Activated T-cell treated with anti-CD3 and anti-CD28 coated beads for 24 hours (primary cell): Measurements from ENCODE around the gene ZDHHC9.
A peak's percentile ranks its signal among the peaks of the same experiment; 100 is the strongest.

ENCODE experiments used
- DNase-seq: peaks from one replicate; pipeline ENCODE4 v3.0.0-alpha.2; 2020; ENCODE audit warnings: low read depth

ZDHHC9 gene

DNA sequence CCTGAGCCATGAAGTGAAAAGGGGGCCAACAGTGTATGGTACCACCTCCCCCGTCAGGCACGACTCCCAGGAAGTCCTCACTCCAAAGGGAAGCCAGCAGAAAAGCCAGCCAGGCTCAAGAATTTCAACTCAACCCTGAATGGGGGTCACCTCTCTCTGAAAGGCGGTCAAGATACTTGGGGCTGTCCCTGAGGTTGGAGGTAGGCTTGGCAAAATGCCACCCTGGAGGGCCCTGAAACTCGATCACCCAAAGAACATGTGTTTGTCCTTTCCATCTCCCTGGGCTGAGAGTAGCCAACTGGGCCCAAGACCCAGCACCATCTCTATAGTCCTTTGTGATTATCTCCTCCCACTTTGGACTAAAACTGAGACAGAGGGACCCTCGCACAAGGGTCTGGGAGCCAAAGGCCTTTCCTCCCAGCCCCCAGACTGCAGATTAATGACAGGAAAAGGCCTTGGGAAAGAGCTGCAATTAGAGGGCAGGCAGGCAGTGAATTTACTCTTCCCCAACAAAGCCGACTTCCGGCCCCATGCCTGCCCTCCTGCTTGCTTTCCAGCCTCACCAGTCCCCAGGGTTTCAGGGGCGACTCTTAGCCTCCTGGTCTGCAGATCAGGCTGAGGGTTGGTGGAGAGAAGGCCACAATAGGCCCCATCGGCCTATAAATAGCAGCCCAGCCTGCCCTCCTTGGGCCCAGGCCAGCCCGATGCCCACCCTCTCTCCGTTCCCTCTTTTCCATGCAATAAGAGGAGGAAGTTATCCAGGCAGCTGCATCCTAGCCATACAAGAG is 58.3 kb downstream of the ZDHHC9 start:
- no peak for DNase-seq

DNA sequence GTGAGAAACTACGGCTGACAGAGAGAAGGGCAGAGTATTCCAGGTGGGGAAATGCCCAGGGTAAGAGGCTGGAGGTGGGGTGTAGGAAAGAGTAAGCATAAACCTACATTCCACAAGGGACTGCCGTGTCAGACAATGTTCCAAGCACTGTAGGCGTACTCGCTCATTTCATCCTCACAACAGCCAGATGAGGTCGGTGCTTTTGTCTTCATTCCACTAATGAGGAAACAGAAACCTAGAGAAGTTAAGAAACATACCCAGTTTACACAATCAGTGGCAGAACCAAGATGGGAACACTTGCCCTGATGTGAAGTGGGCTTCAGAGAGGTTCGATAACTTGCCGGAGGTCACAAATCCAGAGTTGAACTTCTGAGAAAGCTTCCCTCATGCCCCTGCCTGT is 59.3 kb downstream of the ZDHHC9 start:
- no peak for DNase-seq

DNA sequence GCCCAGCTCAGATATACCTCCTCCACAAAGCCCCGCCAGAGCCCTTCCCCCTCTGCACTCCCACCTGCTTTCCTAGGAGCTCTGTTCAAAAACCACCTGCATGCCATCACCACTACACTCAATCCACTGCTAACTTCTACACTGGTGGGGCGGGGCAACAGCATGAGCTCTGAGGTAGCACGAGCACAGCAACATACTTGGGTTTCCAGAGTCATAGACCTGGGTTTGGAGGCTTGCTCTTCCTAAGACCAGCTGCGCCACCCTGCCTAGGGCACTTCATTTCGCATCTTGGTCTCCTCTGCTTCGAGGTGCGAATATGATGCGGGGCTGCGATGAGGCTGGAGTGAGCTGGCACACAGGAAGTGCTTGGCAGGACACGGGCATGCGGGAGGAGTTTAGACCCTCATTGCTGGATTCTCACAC is 60.4 kb downstream of the ZDHHC9 start:
- DNase-seq: no peak

DNA sequence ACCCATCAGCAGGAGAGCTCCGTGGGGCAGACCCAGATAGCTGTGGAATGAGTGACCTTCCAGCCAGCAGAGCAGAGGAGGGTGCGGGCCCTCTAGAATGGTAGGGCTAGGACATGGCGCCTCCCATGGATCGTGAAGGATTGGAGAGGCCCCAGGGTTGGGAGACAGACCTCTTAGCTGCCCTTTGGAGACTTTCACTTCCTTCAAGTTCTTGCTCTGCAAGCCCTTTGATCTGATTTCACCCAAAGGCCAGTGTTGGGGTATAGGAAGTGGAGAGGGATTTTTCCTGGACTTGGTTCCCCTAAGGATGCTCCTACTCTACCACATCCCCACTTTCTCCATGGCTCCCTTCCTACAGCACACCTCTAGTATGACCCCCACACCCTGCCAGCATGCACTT is 61.0 kb downstream of the ZDHHC9 start:
- DNase-seq: no peak

DNA sequence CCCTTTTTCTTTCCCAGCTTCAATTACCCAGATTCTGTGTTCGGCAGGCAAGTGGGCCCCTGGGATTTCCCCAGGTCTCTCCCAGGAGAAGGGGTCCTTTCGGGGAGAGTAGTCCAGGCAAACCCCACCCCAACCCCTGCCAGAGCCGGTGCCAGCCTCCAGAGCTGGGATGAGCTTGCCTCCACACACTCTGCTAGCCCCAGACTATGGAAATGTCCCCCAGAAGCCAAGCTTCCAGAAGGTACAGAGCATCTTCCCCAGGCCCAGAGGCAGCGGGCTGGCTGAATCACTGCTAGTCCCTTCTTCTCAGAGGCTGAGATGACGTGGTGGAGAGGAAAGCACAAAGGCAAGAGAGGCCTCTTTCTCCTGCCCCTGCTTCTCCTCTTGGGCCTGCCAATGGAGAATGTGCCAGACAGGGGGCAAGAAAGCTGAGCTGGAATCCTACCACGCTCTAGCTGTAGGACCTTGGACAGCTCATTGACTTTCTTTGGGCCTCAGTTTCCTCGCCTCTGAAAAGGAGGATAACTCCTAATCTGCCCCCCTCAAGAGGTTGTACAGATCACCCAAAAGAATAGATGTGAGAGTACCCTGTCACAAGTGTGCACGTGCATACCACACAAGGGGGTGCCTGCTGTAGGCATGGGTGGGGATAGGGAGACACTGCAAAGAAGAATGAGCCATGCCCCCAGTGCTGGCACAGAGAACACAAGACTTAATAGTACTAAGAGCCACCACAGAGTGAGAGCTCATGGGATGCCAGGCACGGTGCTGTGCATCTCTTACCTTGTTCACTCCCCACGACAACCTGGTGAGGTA is 61.8 kb downstream of the ZDHHC9 start:
- no peak for DNase-seq

DNA sequence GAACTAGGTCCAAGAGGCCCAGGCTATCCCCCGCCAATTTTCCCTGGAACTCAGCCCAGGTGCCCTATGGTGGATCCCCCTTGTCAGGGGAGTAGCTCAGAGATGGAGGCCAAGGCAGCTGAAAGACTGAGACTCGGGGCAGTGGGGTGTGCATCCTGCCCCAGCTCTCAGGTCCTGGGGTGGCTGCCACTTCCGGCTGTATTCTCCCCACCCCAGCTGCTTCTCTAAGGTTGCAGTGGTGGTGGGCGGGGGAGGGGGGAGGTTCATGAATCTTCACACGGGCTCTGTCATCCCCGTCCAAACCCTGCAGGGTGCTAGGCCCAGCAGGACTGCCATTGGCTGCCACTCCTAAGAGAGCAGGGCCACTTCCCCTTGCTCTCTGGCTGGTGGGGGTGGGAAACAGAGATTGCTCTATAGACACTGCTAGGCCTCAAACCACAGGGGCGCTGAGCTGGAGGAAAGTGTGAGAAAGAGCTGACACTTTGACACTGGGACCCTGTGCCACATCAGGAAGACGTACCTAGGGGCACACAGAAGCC is 62.5 kb downstream of the ZDHHC9 start:
- DNase-seq: peak; percentile 75

DNA sequence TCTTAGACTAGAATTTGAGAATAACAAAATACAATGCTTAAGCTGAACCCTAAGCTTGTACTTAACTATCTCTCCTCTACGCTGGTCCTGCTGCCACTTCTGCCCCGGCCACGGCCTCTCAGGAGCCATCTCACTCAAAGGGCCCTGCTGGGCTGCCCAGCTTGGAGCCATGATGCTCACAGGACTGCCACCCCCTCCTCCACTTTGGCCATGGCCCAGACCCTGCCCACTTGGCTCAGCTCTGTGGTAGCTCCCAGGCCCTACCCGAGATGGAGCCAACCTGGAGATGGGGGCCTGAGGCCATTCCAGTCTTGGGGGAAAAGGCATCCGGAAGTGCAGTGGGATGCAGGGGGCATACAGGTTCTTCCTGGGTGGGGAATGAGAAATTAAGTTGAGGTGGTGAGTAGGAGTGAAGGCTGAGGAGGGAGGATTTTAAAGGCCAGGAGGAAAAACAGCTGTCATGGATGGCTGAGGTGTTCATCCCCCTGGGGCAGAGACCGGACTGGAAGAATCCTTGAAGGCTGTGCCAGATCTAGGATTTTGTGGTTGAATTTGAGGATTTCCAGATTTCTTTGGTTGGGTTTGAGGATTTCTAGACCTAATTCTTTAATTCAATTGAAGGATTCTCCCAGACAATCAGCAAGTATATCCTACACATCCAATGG is 63.1 kb downstream of the ZDHHC9 start:
- no peak for DNase-seq

DNA sequence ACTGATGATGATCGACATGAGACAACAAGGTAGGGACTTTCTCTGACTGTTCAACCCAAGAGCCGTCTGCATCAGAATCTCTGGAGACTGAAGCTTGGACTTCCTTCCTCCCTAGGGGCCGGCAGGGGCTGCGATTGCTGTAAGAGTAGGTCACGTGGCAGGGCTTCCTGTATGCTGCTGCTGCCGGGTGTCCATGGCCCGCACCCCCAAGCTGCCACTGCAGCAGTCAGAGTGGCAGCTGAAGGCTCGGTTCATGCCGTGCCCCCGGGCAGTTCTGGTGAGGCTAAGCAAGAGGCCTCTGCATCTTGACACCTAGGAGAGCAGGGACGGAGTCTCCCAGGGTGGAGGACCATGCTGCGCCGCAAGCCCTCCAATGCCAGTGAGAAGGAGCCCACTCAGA is 63.9 kb downstream of the ZDHHC9 start, which contains the start of gene SASH3:
TSS of gene SASH3 (plus strand) at position 203 of the 400 bp plus-strand sequence. CDS start at position 352, 149 bp downstream.
- no peak for DNase-seq

DNA sequence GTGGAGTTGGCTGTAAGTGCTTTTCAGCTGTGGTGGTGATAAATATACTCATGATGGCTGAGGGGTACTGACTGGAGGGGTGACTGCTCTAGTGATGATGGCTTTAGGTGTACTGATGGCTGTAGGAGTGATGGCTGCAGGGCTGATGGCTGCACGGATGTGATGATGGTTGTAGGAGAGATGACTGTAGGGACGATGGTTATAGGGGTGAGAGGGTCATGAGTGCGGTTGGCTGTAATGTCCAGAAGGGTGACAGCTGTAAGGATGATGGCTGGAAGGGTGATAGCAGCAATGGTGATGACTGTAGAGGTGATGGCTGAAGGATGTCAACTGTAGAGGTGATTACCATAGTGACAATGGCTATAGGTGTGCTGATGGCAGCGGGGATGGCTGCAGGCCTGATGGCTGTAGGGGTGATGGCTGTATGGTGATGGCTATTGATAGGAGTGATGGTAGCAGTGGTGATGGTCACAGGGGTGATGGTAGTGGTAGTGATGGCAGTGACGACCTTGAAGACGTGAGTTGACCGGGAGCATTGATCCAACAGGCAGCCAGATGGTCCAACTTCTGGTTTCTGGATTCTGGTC is 64.5 kb downstream of the ZDHHC9 start:
- no peak for DNase-seq

DNA sequence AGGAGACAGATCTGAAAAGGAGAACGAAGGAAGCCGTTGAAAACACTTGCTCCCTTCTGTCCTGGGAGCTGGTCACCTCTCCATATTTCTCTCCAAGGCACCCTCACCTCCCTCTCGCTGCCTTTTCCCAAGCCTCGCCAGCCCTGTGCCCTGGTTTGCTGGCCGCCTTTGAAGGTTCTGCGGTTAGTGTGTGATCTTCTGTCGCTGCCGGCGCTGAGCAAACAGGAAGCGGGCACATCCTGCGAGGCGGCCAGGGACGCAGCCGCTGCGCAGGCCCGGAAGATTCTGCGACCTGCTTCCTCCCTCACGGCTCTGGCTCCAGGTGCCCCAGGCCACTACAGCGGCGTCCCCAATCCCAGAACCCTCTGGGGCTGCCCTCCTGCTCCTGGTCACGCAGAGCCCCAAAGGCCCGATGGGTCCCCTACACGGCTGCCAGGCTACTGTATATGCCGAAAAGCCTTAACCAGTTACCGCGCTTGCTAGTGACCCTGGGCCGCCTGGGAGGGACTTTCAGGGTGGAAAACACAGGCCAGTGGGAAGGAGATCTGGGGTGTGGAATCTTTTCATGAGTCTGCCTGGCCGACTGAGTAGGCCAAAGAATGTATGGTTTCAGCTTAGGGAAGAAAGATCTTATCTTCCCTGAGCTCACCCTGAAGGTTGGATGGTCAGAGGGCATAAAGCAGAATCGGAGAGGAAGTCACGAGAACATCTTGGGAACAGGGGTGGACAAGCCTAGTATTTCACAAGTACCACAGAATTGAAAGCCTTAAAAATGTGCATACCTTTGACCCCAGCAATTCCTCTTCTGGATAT is 66.3 kb downstream of the ZDHHC9 start:
- DNase-seq: no peak

DNA sequence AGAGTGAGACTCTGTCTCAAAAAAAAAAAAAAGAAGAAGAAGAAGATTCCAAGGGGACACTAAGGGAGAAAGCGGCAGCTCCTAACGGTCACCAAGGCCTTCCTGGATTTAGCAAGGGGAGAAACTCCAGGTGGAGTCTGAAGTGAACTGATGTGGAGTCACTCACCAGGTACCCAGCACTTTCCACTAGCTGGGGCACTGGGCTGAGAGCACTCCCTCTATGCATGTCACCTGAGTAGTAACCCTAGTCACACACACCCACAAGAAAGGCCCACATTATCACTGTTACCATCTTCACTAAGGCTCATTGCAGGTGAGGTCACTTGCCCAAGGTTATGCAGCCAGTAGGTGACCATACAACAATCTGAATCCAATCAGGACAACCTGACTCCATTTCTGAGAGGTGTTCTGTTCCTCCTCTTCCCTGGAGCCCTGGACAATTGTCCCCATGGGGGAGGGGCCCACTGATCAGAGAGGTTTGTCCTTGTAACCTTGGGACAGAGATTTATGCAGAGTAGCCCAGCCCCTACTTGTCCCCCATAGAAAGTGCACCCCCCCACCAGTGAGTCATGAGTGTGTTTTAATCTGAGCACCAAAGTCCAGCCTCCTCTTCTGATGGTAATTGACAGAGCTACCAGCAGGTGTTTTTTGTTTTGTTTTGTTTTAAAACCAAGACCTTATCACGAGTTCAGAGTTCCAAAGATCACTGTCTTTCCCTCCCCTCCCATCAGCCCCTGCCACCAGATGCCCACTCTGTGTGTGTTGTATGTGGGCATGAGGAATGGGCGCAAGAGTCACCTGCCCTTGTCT is 69.8 kb downstream of the ZDHHC9 start:
- no peak for DNase-seq

DNA sequence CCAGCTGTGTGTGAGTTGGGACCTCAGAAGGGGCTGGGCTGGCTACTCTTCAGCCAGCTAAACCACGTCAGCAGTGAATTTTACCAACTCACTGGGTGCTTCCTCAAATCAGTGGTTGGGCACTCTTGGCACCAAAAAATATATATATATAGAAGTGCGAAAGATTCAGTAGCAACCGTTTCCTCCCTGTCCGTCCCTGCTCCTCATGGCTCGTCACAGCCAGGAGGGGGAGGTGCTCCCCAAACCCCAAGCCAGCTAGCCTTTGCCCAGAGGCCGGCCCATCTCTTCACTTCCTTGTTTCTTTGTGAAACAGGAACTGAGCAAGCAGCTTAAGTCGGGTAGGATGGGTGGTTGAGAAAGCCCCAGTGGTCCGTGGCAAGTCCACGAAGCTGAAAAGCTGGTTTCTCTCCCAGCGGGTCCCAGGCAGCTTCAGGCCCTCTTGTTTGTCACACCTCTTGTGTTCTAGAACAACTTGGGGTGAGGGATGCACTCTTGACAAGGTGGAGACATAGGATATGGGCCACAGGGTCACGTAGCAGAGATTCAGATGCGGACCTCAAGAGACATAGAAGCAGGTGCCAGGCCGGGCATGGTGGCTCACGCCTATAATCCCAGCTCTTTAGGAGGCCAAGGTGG is 70.8 kb downstream of the ZDHHC9 start:
- DNase-seq: no peak

DNA sequence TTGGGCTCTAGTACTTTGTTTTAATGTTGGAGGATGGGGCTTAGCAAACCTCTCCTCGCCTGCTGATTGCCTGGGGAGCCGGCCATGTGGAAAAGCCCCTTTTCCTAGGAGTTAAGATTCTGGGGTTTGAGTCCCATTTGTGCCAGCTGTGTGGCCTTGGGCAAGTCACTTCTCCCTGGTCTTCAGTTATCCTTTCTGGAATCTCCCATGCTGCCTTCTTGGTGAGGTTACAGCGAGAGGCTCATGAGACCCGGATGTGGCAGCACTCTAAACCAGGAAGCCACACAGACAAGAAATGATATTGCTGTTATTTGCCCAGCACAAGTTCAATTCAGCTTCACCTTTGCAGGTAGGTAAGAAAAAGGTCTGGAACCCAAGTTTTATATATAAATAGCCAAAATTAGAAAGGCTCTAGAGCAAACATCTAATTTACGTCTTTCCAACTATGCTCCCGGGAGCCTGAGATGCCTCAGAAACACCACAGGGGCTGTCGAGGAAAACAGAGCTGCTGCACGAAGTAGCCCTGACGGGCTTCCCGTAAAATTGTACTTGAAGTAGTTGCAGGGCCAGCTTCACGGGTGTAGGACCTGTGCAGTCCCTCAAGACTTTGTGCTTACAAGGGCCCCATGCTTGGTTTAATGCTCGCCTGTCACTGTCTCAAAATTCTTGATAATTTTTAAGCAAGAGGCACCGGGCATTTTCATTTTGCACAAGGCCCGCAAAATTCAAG is 72.3 kb downstream of the ZDHHC9 start:
- DNase-seq: no peak

DNA sequence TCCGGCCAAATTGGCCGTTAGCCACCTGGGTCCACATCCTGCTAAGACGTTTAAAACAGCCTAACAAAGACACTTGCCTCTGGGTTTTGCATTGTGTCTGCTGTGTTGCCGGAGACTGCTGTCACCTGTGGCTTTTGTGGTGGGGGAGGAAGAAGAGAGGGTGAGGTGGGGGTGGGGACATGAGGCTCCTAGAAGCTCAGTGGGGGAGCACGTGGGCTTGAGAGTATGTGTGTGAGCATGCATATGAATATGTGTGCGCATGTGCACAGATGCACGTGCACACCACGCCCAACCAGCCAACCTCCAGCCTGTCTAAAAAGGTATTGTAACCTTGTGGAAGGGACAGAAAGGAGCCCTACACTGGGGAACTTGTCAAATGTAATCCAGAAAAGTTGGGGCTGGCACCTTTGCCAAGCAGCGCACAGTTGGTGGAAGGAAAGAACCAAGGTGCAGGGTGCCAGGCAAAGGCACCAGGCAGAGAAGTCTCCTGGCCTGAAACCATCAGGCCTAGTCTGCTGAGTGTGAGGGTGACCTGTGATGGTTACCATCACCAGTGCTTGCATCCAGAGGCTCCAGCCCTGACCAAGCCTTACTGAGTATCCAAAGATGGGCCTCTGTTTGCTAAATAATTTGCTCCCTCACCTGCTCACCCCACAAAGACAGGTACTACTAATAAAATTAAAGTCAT is 74.1 kb downstream of the ZDHHC9 start:
- DNase-seq: no peak

DNA sequence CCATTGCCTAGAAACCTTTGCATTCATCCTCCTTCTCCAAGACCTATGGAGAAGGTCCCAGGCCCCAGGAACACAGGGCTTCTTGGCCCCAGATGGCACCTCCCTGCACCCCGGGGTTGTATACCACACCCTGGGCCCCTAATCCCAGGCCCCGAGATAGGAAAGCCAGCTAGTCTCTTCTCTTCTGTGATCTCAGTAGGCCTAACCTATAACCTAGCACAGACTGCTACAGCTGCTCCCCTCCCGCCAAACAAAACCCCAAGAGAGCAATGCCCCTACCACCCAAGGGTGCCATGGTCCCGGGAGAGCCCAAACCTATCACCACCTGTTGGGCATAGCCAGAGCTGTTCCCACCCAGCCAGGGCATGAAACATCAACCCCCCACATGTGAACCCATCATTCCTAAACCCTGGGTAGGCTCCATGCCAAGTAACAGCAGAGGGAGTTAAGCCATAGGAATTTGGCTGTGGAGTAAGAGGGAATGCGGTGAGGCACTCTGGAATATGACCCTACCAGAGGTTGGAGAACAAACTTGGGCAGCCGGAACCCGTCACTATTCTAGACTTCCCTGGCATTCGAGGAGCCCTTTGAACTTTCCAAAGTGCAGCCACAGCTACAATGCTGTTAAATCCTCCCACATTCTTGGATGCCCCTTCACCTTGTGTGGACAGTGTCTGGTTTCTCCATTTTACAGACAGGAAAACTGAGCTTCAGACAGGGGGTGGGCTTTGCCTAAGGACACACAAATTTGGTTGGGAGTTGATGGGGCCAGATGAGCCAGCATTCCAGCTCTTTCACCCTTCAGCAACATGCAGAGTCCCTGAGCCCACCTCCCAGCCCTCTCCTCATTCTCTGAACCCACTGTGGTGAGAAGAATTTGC is 74.9 kb downstream of the ZDHHC9 start:
- no peak for DNase-seq

DNA sequence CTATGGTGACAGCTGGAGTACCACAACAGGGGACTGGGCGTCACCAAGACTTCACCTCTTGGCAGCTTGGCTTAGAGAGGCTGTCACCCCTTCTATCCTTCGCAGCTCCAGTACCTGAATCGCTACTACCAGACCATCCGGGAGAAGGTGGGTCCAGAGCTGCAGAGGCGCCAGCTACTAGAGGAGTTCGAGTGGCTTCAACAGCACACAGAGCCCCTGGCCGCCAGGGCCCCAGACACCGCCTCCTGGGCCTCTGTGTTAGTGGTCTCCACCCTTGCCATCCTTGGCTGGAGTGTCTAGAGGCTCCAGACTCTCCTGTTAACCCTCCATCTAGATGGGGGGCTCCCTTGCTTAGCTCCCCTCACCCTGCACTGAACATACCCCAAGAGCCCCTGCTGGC is 75.5 kb downstream of the ZDHHC9 start:
- no peak for DNase-seq

DNA sequence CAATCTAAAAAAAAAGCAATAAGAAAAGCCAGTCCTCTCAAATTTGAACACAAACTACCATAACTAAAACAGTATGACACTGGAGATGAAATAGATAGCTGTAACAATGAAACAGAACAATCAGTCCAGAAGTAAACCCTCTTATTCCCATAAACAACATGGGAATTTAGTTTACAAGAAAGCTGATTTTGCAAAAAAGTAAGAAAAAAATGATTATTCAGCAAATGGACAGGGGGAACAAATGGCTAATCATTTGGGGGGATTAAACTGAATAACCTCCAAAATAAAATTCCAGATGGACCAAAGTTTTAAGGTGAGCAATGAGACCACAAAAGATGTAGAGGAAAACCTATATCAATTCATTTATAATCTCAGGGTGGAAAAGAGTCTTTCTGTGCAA is 80.0 kb downstream of the ZDHHC9 start:
- DNase-seq: no peak

DNA sequence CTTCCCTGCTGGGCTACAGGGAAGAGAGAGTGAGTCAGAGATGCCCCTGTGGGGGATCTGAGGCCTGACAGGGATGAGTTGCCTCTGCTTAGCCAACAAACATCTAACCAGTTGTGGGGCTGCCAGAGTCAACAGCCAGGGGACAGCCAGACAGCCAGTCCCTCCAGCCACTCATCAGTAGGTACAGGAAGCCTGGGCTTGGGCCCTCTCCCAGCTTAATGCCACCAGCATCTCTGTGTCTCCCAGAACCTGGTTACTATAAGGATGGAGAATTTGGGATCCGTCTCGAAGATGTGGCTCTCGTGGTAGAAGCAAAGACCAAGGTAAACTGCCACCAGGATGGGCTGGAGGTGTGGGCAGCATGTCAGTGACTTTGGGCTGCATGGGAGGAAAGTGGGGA is 81.2 kb downstream of the ZDHHC9 start:
- no peak for DNase-seq
